Endothelial cell of umbilical vein (primary cell): ENCODE results near the gene TREX2. TPM values are rescaled to one million over a fixed set of nuclear protein-coding genes. Genes with fewer than 3 reads are reported as not detected.

ENCODE experiments used
- BruUV-seq: library from RNA; stranded (reverse); fragments of 400-500 nt; replicated peaks from 2 replicates; lab custom pipeline; 2021; lab: Mats Ljungman, UMichigan
- CTCF ChIA-PET: fragments of 300-600, 350-600 bp; sonication (Branson Sonifier 250); formaldehyde crosslinking; loops from one replicate; lab custom pipeline; 2021; ENCODE audit warnings: antibody characterized with exemption, inconsistent platforms; lab: Charles Lee
- POLR2A ChIA-PET: fragments of 300-600, 350-600 bp; sonication (Branson Sonifier 250); formaldehyde crosslinking; loops from one replicate; lab custom pipeline; 2021; ENCODE audit warnings: antibody characterized with exemption, inconsistent platforms; lab: Charles Lee
- DNase-seq: peaks from one replicate; pipeline ENCODE4 v3.0.0-alpha.2; 2011; ENCODE audit warnings: low read depth, low spot score
- FAIRE-seq: peaks from 2 replicates; lab custom pipeline; 2011; peaks lifted over from hg19 to GRCh38; lab: Jason Lieb, UNC
- H2AFZ ChIP-seq: 2 replicates; pipeline ENCODE4 v1.6.0; 2012; ENCODE audit warnings: low read depth, low read length, control low read depth, inconsistent platforms
- H3K27ac ChIP-seq: 2 replicates; pipeline ENCODE4 v1.5.1; 2011; ENCODE audit warnings: low read depth, mild to moderate bottlenecking, control low read depth, low read length, moderate library complexity; ENCODE audit not compliant: insufficient read depth
- H3K27me3 ChIP-seq, 2 experiments: 2 replicates each; pipeline versions ENCODE4 v1.6.0 to v1.6.1; 2011; ENCODE audit warnings: low read length in 2 of 2, mixed read lengths in 1 of 2; ENCODE audit not compliant: control insufficient read depth in 2 of 2, insufficient read depth in 2 of 2
- H3K36me3 ChIP-seq, 2 experiments: 2 replicates in 1 of 2; 3 replicates in 1 of 2; pipeline ENCODE4 v1.5.1; 2011; ENCODE audit warnings: low read length in 2 of 2, mild to moderate bottlenecking in 1 of 2, moderate library complexity in 1 of 2; ENCODE audit not compliant: control insufficient read depth in 2 of 2, insufficient read depth in 2 of 2; ENCODE audit errors: extremely low read depth in 1 of 2
- H3K4me1 ChIP-seq: 3 replicates; pipeline ENCODE4 v1.5.1; 2011; ENCODE audit warnings: mild to moderate bottlenecking, low read length; ENCODE audit not compliant: control insufficient read depth, insufficient read depth; ENCODE audit errors: extremely low read depth
- H3K4me2 ChIP-seq: 2 replicates; pipeline ENCODE4 v1.6.1; 2011; ENCODE audit warnings: low read length, control low read depth, mixed read lengths; ENCODE audit not compliant: insufficient read depth
- H3K4me3 ChIP-seq, 3 experiments: fragments of 200-600 bp in 1 of 3; sonication (generic), shearing (Covaris generic) in 1 of 3; replicated peaks in 1 of 3; 2 replicates each; pipeline ENCODE4 v1.5.1; 2011 to 2016; ENCODE audit warnings: control low read depth in 3 of 3, low read length in 3 of 3, mild to moderate bottlenecking in 2 of 3, inconsistent platforms in 1 of 3, low read depth in 1 of 3, moderate library complexity in 1 of 3; ENCODE audit not compliant: insufficient read depth in 1 of 3
- H3K79me2 ChIP-seq: 2 replicates; pipeline ENCODE4 v1.6.0; 2012; ENCODE audit warnings: low read length, inconsistent platforms; ENCODE audit not compliant: control insufficient read depth, insufficient read depth
- H3K9ac ChIP-seq: replicated peaks from 2 replicates; pipeline ENCODE3; 2011; ENCODE audit warnings: low read length, control low read depth; ENCODE audit not compliant: insufficient read depth; ENCODE audit errors: extremely low read depth
- H3K9me1 ChIP-seq: replicated peaks from 3 replicates; pipeline ENCODE4 v1.6.0; 2011; ENCODE audit warnings: mild to moderate bottlenecking, low read length; ENCODE audit not compliant: control insufficient read depth, insufficient read depth; ENCODE audit errors: extremely low read depth
- H3K9me3 ChIP-seq: replicated peaks from 2 replicates; pipeline ENCODE4 v1.5.1; 2012; ENCODE audit warnings: low read length, inconsistent platforms; ENCODE audit not compliant: control insufficient read depth, insufficient read depth
- H4K20me1 ChIP-seq: replicated peaks from 2 replicates; pipeline ENCODE3; 2011; ENCODE audit warnings: mild to moderate bottlenecking, low read length; ENCODE audit not compliant: control insufficient read depth, insufficient read depth; ENCODE audit errors: extremely low read depth
- POLR2AphosphoS5 ChIP-seq: IDR thresholded peaks from 2 replicates; pipeline ENCODE4 v1.6.1; 2012; ENCODE audit warnings: low read depth, mild to moderate bottlenecking, control low read depth, low read length, moderate library complexity; ENCODE audit not compliant: insufficient read depth
- dilution Hi-C: fragments of 300-500 bp; cut with MboI; formaldehyde crosslinking; loops from one replicate; pipeline ENCODE4 v1.15.0; 2019; ENCODE audit warnings: low sequenced_read_pairs; ENCODE audit not compliant: extremely low pct_ligation_motif_present
- intact Hi-C: fragments of 100-400 bp; cut with micrococcal nuclease; formaldehyde crosslinking; loops from one replicate; pipeline ENCODE4 v1.10.0; 2022
- polyA plus RNA-seq, 4 experiments: library from polyadenylated mRNA; depleted of rRNA in 3 of 4; stranded (reverse) in 3 of 4; unstranded in 1 of 4; fragments of >200 nt; gene quantifications; 2 replicates each; pipeline versions ENCODE4 v1.2.1 to v1.2.3, GENCODE V29; 2011 to 2012; ENCODE audit warnings: missing spikeins in 1 of 4
- total RNA-seq: library from RNA; stranded (reverse); gene quantifications from 2 replicates; pipeline ENCODE4 v1.2.3, GENCODE V29; 2021
- TF ChIP-seq, protein P1 (sequence below), 2 donors: IDR thresholded peaks; 1 replicate in 1 of 2; 2 replicates in 1 of 2; pipeline ENCODE4 v1.5.1; 2011; ENCODE audit warnings: low read length in 2 of 2, mild to moderate bottlenecking in 2 of 2, moderate library complexity in 2 of 2, control low read depth in 1 of 2, inconsistent platforms in 1 of 2, low read depth in 1 of 2; ENCODE audit not compliant: insufficient read depth in 1 of 2; ENCODE audit errors: extremely low read depth in 1 of 2

TREX2 gene
- total and polyA plus RNA-seq, 2 donors (not counting 3 experiments of a cell fraction or from before 2014, with no cell fraction given) = 0.82 to 0.99 TPM

DNA sequence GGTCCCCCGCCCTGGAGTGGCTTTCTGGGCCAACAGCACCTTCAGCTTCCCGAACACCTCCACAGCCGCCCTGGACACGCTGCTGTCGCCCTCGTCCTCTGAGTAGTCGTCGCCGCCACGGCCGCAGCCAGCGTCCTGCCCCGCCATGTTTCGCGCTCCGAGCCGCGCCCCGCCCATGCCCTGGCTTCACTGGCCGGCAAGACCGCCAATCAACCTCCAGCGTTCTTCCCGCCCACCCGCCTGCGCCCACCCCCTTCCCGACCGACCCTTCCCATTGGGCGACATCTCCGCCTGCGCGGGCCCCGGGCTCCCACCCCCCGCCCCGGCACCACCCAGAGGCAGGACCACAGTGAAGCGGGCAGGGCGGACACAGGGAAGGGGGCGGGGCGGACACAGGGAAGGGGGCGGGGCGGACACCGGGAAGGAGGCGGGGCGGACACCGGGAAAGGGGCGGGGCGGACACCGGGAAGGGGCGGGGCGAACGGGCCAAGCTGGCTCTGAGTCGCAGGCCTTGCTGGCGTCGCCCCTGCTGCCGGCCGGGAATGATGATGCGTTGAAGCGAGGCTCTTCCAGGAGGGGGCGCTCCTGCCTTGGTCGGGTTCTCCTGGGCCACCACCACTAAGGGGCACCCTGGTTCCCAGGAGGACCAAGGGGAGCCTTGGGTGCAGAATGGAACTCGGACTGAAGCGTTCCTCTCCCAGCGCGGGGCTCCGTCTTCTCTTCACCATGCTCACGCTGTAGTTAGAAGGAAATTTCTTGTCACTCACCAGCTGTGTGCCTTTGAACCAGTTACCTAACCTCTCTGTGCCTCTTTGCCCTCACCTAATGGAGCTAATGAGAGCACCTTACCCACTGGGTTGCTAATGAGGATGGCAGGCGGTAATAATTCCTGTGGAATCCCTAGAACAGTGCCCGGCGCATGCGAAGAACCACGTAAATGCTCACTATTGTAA is 24.8 kb upstream of the TREX2 start, which contains the start of gene HAUS7:
HAUS7 (minus strand) TSS at position 166 of the 953 bp plus-strand sequence; CDS start at position 147, 19 bp downstream.
- DNase-seq (peak; percentile 92), FAIRE-seq (peak; percentile 97)
- BruUV-seq = no TSS peak
- Histone ChIP-seq H3K4me2 (peak within 1 kb of the TSS; percentile 85), H3K27ac (peak within 1 kb of the TSS; percentile 53), H3K27me3 (no peaks in the 10 kb centered on the region), H4K20me1 (no peaks in the 10 kb centered on the region), H3K79me2 (peaks cover 4% of the 10 kb centered on the region), H2AFZ (peak within 1 kb of the TSS; percentile 79), H3K36me3 (no peaks in the 10 kb centered on the region), H3K9me3 (no peaks in the 10 kb centered on the region), H3K9ac (peak within 1 kb of the TSS; percentile 69), H3K4me3 (peak within 1 kb of the TSS; percentile 61 to 73 (median 64)), H3K9me1 (no peaks in the 10 kb centered on the region), H3K4me1 (peaks cover 15% of the 10 kb centered on the region)
- ChIA-PET CTCF (interaction anchor here (0.6 to 6.8 kb wide), 14 partner anchors 10 to 529 kb away, joined by 3 to 189 read pairs (median 6); partner anchors contain the start of gene BGN), POLR2A (interaction anchor here (2.2 kb wide), 1 partner anchor 25 kb away, joined by 9 read pairs; the partner anchor contains the start of gene BGN)
- TF ChIP-seq, protein P1, sequence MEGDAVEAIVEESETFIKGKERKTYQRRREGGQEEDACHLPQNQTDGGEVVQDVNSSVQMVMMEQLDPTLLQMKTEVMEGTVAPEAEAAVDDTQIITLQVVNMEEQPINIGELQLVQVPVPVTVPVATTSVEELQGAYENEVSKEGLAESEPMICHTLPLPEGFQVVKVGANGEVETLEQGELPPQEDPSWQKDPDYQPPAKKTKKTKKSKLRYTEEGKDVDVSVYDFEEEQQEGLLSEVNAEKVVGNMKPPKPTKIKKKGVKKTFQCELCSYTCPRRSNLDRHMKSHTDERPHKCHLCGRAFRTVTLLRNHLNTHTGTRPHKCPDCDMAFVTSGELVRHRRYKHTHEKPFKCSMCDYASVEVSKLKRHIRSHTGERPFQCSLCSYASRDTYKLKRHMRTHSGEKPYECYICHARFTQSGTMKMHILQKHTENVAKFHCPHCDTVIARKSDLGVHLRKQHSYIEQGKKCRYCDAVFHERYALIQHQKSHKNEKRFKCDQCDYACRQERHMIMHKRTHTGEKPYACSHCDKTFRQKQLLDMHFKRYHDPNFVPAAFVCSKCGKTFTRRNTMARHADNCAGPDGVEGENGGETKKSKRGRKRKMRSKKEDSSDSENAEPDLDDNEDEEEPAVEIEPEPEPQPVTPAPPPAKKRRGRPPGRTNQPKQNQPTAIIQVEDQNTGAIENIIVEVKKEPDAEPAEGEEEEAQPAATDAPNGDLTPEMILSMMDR (IDR thresholded peaks at IDR 0.05; ENCODE audit: extremely low read depth in 1 of 2, insufficient read depth in 1 of 2, low read depth in 1 of 2, low read length in 2 of 2) = peak; percentile 51 to 74
- no peak for TF ChIP-seq POLR2AphosphoS5
- intact Hi-C loops (loop anchor here (1.0 kb wide), 3 partner anchors 25 to 511 kb away; no protein-coding TSS in a partner anchor), dilution Hi-C loops (no loop called here)
